H9 (cell line): ENCODE results near the gene MGA. TPM values are rescaled to one million over a fixed set of nuclear protein-coding genes. Genes with fewer than 3 reads are reported as not detected.

Experiments used
- DNase-seq: peaks from one replicate; pipeline ENCODE4 v3.0.0-alpha.2; 2017
- H2AFZ ChIP-seq: one replicate; pipeline ENCODE4 v1.6.1; 2013; ENCODE audit warnings: mild to moderate bottlenecking, low read length, control low read depth, moderate library complexity
- H2AK5ac ChIP-seq: 2 replicates; pipeline ENCODE4 v1.6.1; 2013; ENCODE audit warnings: low read length, control low read depth, mixed read lengths; ENCODE audit not compliant: insufficient read length
- H2BK120ac ChIP-seq: one replicate; pipeline ENCODE4 v1.6.1; 2013; ENCODE audit warnings: low read depth, mild to moderate bottlenecking, low read length, control low read depth, inconsistent platforms; ENCODE audit not compliant: poor library complexity, severe bottlenecking
- H2BK12ac ChIP-seq: 2 replicates; pipeline ENCODE4 v1.6.1; 2013; ENCODE audit warnings: low read length, control low read depth, mixed read lengths, low read depth; ENCODE audit not compliant: insufficient read length
- H2BK15ac ChIP-seq: 2 replicates; pipeline ENCODE4 v1.6.1; 2013; ENCODE audit warnings: low read depth, low read length, control low read depth
- H2BK20ac ChIP-seq: one replicate; pipeline ENCODE4 v1.6.1; 2013; ENCODE audit warnings: low read depth, mild to moderate bottlenecking, low read length, control low read depth, inconsistent platforms; ENCODE audit not compliant: poor library complexity, severe bottlenecking
- H2BK5ac ChIP-seq: 2 replicates; pipeline ENCODE4 v1.6.1; 2013; ENCODE audit warnings: low read length, control low read depth, mixed read lengths; ENCODE audit not compliant: insufficient read length
- H3K14ac ChIP-seq: 2 replicates; pipeline ENCODE4 v1.6.1; 2013; ENCODE audit warnings: low read length, control low read depth; ENCODE audit not compliant: insufficient read depth
- H3K18ac ChIP-seq: 2 replicates; pipeline ENCODE4 v1.6.1; 2013; ENCODE audit warnings: low read depth, mild to moderate bottlenecking, mixed read lengths, low read length, control low read depth; ENCODE audit not compliant: insufficient read length
- H3K23ac ChIP-seq: 2 replicates; pipeline ENCODE4 v1.6.1; 2013; ENCODE audit warnings: low read length, control low read depth, mixed read lengths, low read depth; ENCODE audit not compliant: insufficient read length
- H3K23me2 ChIP-seq: 2 replicates; pipeline ENCODE4 v1.6.1; 2013; ENCODE audit warnings: low read depth, mild to moderate bottlenecking, mixed read lengths, low read length, control low read depth; ENCODE audit not compliant: insufficient read length, poor library complexity, severe bottlenecking
- H3K27ac ChIP-seq: 2 replicates; pipeline ENCODE4 v1.5.1; 2013; ENCODE audit warnings: low read length, control low read depth, mixed read lengths, low read depth; ENCODE audit not compliant: insufficient read length
- H3K27me3 ChIP-seq: 2 replicates; pipeline ENCODE4 v1.6.1; 2013; ENCODE audit warnings: low read length, control low read depth, inconsistent platforms; ENCODE audit not compliant: insufficient read depth
- H3K4ac ChIP-seq: 2 replicates; pipeline ENCODE4 v1.6.1; 2013; ENCODE audit warnings: low read depth, mild to moderate bottlenecking, control low read depth, inconsistent platforms, low read length, moderate library complexity
- H3K4me1 ChIP-seq: 2 replicates; pipeline ENCODE4 v1.6.1; 2013; ENCODE audit warnings: low read length, control low read depth, inconsistent platforms; ENCODE audit not compliant: insufficient read depth
- H3K4me2 ChIP-seq: 2 replicates; pipeline ENCODE4 v1.6.1; 2013; ENCODE audit warnings: low read length, control low read depth, mixed read lengths; ENCODE audit not compliant: insufficient read length, insufficient read depth
- H3K56ac ChIP-seq: 2 replicates; pipeline ENCODE4 v1.6.1; 2013; ENCODE audit warnings: low read depth, mild to moderate bottlenecking, mixed read lengths, low read length, control low read depth; ENCODE audit not compliant: insufficient read length
- H3K79me1 ChIP-seq: 2 replicates; pipeline ENCODE4 v1.6.1; 2013; ENCODE audit warnings: low read depth, mild to moderate bottlenecking, moderate library complexity, low read length, control low read depth, inconsistent platforms; ENCODE audit not compliant: insufficient read depth, poor library complexity, severe bottlenecking
- H3K79me2 ChIP-seq: 2 replicates; pipeline ENCODE4 v1.6.1; 2013; ENCODE audit warnings: low read length, control low read depth, inconsistent platforms; ENCODE audit not compliant: insufficient read depth
- H3K9ac ChIP-seq: 2 replicates; pipeline ENCODE4 v1.6.1; 2013; ENCODE audit warnings: low read length, control low read depth, mixed read lengths; ENCODE audit not compliant: insufficient read length; ENCODE audit errors: extremely low read depth
- H3K9me3 ChIP-seq: one replicate; pipeline ENCODE4 v1.6.1; 2013; ENCODE audit warnings: low read depth, low read length, inconsistent platforms; ENCODE audit not compliant: control insufficient read depth
- H3T11ph ChIP-seq: one replicate; pipeline ENCODE4 v1.6.1; 2013; ENCODE audit warnings: mild to moderate bottlenecking, low read length, control low read depth, inconsistent platforms
- H4K20me1 ChIP-seq: one replicate; pipeline ENCODE4 v1.6.1; 2013; ENCODE audit not compliant: control insufficient read depth, insufficient read length, insufficient read depth
- H4K5ac ChIP-seq: 2 replicates; pipeline ENCODE4 v1.6.1; 2013; ENCODE audit warnings: low read depth, mild to moderate bottlenecking, mixed read lengths, low read length, control low read depth; ENCODE audit not compliant: insufficient read length
- H4K8ac ChIP-seq: replicated peaks from 2 replicates; pipeline ENCODE4 v1.6.1; 2013; ENCODE audit warnings: low read length, control low read depth, mixed read lengths, low read depth; ENCODE audit not compliant: insufficient read length
- H4K91ac ChIP-seq: 2 replicates; pipeline ENCODE4 v1.6.1; 2013; ENCODE audit warnings: low read depth, mild to moderate bottlenecking, moderate library complexity, mixed read lengths, low read length, control low read depth; ENCODE audit not compliant: insufficient read length
- H3K27ac Mint-ChIP-seq, 3 experiments: 2 replicates in 2 of 3; 3 replicates in 1 of 3; pipeline ENCODE4 v1.8.0; 2020 to 2021; ENCODE audit warnings: mixed read lengths in 3 of 3, mild to moderate bottlenecking in 1 of 3, moderate library complexity in 1 of 3
- H3K27me3 Mint-ChIP-seq: 2 replicates; pipeline ENCODE4 v1.8.0; 2021; ENCODE audit warnings: low read depth, mild to moderate bottlenecking, moderate library complexity, mixed read lengths
- H3K36me3 Mint-ChIP-seq, 3 experiments: 2 replicates in 2 of 3; 3 replicates in 1 of 3; pipeline ENCODE4 v1.8.0; 2020 to 2021; ENCODE audit warnings: low read depth in 3 of 3, mixed read lengths in 3 of 3; ENCODE audit not compliant: insufficient read depth in 1 of 3
- H3K4me1 Mint-ChIP-seq, 2 experiments: 2 replicates each; pipeline ENCODE4 v1.8.0; 2020; ENCODE audit warnings: mixed read lengths in 2 of 2
- H3K4me3 Mint-ChIP-seq, 2 experiments: 2 replicates in 1 of 2; 3 replicates in 1 of 2; pipeline ENCODE4 v1.8.0; 2020 to 2021; ENCODE audit warnings: mild to moderate bottlenecking in 2 of 2, mixed read lengths in 2 of 2, moderate library complexity in 1 of 2
- H3K9me3 Mint-ChIP-seq, 2 experiments: 2 replicates in 1 of 2; 3 replicates in 1 of 2; pipeline ENCODE4 v1.8.0; 2020; ENCODE audit warnings: mild to moderate bottlenecking in 2 of 2, mixed read lengths in 2 of 2, moderate library complexity in 1 of 2
- total RNA-seq: library from RNA; stranded (reverse); gene quantifications from 2 replicates; pipeline ENCODE4 v1.2.1, GENCODE V29; 2021
- TF ChIP-seq, protein P1 (sequence below): fragments of 200-600 bp; sonication (generic); conservative IDR thresholded peaks from 3 replicates; pipeline ENCODE4 v1.8.0; 2021; ENCODE audit warnings: antibody characterized with exemption, mild to moderate bottlenecking

MGA gene
- total RNA-seq, 1 experiment from 2014 or later = 62.7 TPM

DNA sequence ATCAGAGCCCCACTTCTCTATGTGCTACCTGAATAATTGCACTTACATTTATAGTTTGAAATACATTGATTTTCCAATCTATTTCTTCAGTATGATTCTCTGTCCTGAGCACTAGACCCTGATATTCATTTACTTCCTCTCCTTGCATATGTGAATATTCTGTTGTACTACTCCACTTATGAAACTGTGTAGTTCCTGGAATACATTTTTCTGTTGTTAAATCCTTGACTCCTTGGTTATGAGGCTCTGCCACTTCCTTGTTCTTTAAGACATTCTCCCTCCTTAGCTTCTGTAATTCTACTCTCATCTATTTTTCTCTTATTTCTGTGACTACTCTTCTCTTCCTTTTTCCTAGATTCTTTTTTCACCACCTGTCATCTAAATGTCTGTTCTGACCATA, 12.9 kb upstream of the MGA start:
- Histone ChIP-seq H4K20me1 (no peaks in the 10 kb centered on the region), H3K23ac (no peak overlapping the region), H2BK20ac (no peak overlapping the region), H3K14ac (no peak overlapping the region), H3K4ac (no peak overlapping the region), H2AFZ (no peak overlapping the region), H3T11ph (no peak overlapping the region), H2BK12ac (no peak overlapping the region), H2AK5ac (no peak overlapping the region), H3K79me1 (no peaks in the 10 kb centered on the region), H3K27ac (no peak overlapping the region), H3K23me2 (no peaks in the 10 kb centered on the region), H3K18ac (no peak overlapping the region), H3K4me2 (no peak overlapping the region), H4K91ac (no peak overlapping the region), H2BK5ac (no peak overlapping the region), H4K5ac (no peak overlapping the region), H3K79me2 (no peaks in the 10 kb centered on the region; the same call in 1 of the 2 replicates), H4K8ac (no peak overlapping the region), H3K27me3 (no peaks in the 10 kb centered on the region), H2BK120ac (no peak overlapping the region), H3K9me3 (no peaks in the 10 kb centered on the region), H3K9ac (no peak overlapping the region), H2BK15ac (no peak overlapping the region), H3K4me1 (no peaks in the 10 kb centered on the region), H3K56ac (no peak overlapping the region)
- DNase-seq = no peak
- Mint-ChIP-seq H3K27ac (no peak overlapping the region), H3K36me3 (peaks cover 4 to 14% (median 12%) of the 10 kb centered on the region in 3 experiments; a peak in 5 of 7 replicates), H3K9me3 (peaks cover 16 to 19% of the 10 kb centered on the region in 2 experiments), H3K4me3 (no peak overlapping the region), H3K4me1 (no peaks in the 10 kb centered on the region; a peak in 2 of 4 replicates), H3K27me3 (no peaks in the 10 kb centered on the region)
- TF ChIP-seq, protein P1, sequence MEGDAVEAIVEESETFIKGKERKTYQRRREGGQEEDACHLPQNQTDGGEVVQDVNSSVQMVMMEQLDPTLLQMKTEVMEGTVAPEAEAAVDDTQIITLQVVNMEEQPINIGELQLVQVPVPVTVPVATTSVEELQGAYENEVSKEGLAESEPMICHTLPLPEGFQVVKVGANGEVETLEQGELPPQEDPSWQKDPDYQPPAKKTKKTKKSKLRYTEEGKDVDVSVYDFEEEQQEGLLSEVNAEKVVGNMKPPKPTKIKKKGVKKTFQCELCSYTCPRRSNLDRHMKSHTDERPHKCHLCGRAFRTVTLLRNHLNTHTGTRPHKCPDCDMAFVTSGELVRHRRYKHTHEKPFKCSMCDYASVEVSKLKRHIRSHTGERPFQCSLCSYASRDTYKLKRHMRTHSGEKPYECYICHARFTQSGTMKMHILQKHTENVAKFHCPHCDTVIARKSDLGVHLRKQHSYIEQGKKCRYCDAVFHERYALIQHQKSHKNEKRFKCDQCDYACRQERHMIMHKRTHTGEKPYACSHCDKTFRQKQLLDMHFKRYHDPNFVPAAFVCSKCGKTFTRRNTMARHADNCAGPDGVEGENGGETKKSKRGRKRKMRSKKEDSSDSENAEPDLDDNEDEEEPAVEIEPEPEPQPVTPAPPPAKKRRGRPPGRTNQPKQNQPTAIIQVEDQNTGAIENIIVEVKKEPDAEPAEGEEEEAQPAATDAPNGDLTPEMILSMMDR = no peak
